Measurements from ENCODE around the gene DNAAF5. TPM values are rescaled to one million over a fixed set of nuclear protein-coding genes. Genes with fewer than 3 reads are reported as not detected.

Gene DNAAF5
- total RNA-seq, 1 experiment from 2014 or later: 82.8 TPM

DNA sequence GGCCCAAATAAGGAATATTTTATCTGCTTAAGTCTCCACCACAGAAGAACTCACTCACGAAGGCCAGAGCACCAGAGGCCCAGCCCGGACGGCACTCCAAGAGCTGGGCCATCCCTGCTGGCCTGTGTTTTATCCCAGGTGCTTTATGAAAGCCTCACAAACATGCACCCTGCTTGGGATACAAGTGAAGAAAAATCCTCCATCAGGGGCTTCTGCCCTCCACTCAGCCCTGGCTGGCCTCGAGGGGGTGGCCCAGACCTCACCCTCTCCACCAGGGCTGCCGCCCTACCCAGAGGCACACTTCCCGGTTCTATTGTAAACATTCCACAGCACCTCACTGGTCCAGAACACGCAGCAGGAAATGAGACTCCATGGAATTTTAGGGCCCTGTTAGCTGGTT is 19.8 kb upstream of the DNAAF5 start:
- DNase-seq (ENCODE audit: low read depth): no peak

DNA sequence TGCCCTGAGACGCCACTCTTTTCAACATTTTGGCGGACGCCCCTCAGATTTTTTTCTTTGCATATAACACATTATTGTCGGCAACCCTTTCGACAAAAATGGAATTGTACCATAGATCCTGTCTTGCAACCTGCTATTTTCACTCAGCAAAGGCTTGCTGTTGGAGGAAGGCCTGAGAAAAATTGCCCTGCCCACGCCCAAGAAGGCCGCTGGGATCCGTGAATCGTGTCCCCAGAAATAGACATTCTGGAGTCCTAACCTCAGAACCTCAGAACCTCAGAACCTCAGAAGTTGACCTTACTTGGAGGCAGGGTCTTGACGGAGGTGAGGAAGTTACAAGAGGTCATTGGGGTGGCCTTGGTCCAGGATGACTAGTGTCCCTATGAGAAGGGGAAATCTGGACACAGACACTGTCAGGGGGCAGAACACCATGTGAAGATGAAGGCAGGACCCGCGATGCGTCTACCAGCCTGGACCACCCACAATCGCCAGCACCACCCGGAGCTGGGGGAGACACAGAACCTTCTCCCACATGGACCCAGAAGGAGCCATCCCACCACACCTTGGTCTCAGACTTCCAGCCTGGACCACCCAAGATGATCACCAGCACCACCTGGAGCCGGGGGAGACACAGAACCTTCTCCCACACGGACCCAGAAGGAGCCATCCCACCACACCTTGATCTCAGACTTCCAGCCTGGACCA is 19.1 kb upstream of the DNAAF5 start:
- DNase-seq (ENCODE audit: low read depth): no peak

DNA sequence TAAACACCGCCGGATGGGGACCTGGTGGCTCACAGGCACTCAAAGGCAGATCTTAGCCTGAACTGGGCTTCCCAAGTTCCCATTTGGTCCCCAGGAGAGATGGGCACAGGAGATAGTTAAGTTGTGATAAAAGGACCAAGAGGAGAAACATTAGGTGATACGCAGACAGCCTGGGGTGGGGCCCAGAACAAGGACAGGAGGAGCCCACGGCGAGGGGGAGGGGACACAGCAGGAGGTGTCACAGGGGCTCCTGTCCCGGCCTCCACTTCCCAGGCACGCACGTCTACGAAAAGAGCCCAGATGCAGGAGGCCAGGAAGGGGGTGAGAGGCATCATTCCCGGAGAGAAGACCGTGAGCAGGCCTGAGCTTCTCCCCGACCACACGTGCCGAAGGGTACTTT is 16.3 kb upstream of the DNAAF5 start:
- no peak for DNase-seq (ENCODE audit: low read depth)

DNA sequence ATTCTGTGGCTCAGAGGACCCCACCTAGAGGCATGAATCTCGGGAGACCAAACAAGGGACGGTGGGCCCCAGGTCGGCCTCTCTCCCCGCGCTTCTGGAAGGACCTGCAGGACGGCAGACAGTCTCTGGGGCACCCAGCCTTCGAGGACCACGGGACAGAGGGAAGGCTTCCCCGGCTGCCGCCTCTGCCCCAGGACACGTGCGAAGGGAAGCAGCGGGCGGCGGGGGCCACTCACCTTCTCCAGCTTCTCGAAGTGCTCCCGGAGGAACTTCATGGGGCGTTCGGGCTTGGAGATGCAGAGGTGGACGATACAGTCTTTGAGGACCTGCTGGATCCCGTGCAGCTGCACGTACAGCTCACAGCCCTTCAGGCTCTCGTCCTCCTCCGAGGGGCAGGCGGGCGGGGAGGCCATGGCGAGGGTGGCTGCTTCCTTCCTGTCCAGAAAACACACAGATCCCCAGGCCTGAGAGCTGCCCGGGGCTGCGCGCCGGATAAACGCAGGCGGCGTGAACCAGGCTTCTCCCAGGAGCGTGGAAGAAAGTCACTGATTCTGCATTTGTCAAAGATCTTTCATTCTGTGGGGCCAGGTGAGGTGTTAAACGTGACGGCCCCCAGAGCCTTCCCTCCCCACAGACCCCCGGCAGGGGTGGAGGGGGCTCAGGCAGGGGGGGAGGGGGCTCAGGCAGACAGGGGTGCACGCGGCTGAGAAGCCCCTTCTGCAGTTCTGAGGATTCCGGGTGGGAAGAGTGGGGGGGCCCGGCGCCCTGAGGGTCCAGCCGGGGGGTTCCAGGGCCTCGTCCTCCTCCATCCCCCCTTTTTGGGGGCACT is 15.2 kb upstream of the DNAAF5 start:
- DNase-seq (ENCODE audit: low read depth): no peak

DNA sequence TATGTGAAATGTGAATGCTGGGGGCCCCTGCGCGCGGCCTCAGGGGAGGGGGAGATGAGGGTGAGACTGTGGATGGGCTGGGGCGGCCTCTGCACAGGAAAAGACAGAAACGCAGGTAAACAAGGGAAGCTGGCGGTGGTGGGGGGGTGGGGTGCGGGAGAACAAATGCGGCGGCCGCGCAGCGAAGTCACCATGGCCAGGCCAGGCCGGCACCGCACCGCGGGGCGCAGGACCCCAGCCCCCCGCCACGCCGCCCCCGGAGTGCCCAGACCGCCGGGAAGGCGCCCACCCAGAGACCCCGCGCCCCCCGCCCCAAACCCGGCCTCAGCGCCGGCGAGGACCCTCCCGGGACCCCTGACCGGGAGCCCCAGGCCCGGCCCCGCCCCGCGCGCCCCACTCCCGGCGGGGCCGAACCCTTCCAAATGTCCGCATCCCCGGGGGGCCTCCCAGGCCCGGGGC is 14.5 kb upstream of the DNAAF5 start:
- no peak for DNase-seq (ENCODE audit: low read depth)

DNA sequence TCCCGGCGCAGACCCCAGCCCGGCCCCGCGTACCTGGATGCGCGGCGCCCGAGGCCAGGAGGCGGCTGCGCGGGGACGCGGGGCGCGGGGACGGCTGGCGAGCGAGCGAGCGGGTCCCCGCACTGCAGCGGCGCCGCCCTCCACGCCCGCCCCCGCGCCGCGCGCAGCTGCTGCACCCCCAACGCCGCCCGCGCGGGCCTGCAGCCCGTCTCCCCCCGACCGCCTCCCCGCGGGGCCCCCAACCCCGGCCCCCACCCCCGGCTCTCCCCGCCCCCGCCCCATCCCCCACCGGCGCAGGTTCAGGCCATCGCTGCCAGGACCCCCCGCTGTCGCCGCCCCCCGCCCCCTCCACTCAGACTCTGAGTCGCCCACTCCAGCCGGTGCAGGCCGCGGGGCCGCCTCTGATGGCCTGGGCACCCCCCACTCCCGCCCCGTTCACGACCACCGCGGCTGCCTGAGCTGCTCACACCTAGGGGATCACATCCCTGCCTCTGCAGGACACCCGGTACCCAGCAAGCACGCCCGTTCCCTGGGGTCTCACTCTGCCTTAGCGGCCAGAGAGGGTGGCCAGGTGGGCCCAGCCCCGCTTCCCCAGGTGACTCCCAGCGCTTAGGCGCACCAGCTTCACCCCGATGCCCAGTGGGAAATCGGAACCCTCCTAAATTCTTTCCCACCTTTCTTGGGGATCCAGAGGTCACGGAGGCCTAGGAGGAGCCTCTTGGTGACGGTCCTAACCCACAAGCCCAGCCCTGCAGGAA is 13.9 kb upstream of the DNAAF5 start:
- DNase-seq (ENCODE audit: low read depth): no peak

DNA sequence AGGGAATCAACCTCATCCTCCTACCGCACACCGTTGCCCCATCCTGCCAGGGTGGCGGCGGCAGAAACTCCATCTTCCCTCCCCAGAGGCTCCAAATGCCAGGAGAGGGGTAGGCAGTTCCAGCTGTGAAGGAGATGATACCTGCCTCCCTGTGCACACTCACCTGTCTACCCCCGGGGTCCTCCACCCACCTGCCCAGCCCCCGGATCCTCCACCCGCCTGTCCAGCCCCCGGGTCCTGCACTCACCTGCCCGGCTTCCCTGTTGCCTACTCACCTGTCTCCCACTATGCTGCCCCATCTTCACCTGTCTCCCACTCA is 13.4 kb upstream of the DNAAF5 start:
- no peak for DNase-seq (ENCODE audit: low read depth)

DNA sequence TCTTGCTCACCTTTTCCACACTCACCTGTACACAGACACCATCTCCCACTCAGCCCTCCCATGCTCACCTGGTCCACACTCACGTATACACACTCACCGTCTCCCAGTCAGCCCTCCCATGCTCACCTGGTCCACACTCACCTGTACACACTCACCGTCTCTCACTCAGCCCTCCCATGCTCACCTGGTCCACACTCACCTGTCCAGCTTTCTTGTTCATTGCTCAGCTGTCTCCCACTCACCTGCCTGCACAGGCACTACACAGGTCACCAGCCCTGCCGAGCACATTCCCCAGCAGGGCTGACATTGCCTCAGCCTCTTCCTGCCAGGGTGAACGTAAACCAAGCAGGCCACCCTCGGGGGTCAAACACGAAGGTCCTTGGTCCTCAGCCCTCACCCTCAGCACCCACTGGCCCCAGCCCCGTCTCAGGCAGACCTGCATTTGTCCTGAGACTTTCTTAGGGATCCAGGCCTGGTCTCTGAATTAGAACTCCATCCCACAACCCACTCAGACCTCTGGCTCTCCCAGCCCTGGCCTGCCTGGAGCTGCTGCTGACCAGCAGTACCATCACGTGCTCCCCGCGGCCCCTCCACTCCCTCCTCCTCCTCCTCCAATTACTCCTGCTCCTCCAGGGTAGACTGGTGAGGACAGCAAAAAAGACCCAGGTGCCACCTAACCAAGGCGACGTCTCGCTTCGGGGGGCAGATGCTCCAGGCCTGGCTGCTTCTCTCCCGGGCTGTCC is 12.8 kb upstream of the DNAAF5 start:
- DNase-seq (ENCODE audit: low read depth): no peak

DNA sequence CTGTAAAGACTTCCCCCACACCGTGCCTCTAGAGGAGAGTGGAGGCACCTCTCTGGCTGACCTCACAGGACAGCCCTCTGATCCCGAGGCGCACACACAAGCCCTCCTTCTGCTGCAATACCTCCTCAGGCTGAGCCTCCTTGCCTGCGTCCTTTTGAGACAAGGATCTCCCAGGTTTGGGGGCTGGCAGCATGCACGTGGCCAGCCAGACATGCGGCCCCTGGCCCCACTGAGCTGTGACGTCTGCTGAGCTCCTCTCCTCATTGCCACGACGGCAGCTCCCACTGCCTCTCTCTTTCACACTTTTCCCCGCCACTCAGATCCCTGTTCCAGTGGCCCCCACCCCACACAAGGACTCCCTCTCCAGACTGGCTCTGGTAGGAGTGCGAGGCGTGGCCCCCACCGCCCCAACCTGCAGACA is 12.2 kb upstream of the DNAAF5 start:
- no peak for DNase-seq (ENCODE audit: low read depth)

DNA sequence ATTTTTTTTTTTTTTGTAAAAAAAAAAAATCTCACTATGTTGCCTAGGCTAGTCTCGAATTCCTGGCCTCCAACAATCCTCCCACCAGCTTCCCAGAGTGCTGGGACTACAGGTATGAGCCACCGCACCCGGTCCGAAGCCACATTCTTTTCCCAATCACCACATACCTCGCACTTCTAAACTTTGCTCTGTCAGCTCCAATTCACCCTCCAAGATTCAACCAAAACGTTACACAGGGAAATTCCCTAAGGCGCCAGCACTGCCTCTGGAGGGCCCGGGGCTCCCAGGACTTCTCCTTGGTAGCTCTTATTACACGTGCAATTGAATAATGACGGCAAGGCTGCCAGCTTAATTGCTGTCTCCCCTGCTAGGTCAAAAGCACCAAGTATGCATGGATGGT is 10.3 kb upstream of the DNAAF5 start:
- DNase-seq (ENCODE audit: low read depth): no peak

DNA sequence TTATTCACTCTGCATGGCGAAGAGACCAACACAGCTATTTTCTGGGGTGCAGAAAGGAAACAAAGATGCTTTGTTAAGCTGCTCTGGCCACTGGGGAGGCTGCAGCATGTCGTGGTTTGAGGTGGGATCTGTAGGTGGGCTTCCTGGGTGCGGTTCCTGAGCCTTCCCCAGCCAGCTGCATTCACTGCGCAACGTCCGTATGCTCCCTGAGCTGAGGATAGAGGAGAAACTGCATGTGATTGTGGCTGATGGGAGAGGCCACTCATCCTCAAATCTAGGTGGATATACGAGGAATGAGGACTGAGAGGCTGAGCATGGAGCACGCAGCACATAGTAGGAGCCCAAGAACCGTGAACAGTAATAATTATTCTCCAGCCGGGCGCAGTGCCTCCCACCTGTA is 9.9 kb upstream of the DNAAF5 start:
- no peak for DNase-seq (ENCODE audit: low read depth)

DNA sequence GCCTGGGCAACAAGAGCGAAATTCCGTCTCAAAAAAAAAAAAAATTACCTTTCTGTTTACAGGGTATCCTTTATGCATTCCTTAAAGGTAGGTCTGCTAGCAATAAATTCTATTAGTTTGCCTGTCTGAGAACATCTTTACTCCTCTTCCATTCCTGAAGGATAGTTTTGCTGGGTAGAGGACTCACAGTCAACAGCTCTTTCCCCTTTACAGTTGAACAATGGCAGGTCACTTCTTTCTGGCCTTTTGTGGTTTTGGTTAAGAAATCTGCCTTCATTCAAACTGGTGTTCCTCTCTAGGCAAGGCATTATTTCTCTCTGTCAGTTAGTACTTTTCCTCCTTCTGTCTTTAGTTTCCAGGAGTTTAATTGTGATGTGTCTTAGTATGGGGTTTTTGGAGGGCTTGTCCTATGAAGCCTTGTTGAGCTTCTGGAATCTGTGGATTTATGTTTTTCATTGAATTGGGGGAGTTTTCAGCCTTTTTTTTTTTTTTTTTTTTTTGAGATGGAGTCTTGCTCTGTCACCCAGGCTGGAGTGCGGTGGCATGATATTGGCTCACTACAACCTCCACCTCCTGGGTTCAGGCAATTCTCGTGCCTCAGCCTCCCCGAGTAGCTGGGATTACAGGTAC is 4.8 kb upstream of the DNAAF5 start:
- DNase-seq (ENCODE audit: low read depth): no peak

DNA sequence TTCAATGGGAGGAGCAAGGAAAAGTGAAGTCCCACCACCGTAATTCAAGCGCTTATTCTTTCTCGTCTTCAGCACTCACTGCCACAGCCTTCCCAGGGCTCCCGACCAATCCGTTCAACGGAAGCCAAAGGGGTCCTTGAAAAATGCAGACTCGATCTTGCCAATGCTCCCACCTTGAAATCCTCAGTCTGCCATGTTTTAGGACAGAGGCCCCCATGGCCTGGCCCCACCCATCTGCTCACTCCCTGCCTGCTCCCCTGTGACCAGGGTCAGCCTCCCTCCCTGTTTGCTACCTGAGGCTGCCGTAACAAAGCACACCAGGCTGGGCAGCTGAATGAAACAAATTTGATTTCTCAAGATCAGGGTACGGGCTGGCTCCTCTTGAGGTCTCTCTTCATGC is 3.0 kb upstream of the DNAAF5 start:
- no peak for DNase-seq (ENCODE audit: low read depth)

DNA sequence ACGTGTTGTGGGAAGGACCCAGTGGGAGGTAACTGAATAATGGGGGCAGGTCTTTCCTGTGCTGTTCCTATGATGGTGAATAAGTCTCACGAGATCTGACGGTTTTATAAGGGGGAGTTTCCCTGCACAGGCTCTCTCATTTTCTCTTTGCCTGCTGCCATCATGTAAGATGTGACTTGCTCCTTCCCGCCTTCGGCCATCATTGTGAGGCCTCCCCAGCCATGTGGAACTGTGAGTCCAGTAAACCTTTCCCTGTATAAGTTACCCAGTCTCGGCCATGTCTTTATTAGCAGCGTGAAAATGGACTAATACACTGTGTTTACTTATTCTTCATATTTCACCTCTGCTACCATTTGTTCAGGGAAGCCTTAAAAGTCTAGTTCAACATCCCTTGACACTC is 2.2 kb upstream of the DNAAF5 start:
- DNase-seq (ENCODE audit: low read depth): no peak

DNA sequence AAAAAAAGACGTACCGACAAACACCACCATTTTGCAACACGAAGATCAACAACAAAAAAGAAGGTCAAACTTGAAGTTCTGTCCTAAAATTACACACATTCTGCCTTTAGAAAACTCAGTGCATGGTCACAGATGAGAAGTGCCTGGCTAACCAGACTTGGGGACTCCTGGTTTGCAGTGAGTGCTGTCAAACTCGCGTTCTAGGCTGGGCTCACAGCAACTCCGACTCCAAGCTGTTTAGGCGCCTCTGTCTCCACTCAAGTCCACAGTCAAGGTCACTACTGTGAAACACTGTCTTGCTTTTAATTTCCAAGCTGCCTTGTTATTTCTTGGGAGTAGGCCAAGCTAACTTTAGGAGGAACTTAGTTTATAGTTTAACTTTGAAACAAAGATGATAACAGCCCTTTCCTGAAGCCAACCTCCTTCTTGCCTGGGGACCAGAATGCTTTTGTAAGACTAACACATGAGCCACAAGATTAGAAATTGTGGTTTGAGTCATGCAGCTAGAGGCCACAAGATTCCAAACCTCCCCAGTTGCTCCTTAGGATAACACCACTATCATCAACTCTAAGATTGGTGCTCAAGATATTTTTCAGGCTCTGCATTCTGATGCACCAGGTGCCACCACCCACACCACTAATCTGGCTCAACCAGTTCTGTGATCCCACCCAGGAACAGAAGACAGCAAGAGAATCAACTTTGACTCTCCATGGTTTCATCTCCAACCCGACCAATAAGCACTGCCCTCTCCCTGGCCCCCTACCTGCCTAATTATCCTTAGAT is 1.1 kb upstream of the DNAAF5 start:
- peak; percentile 62 for DNase-seq (ENCODE audit: low read depth)

DNA sequence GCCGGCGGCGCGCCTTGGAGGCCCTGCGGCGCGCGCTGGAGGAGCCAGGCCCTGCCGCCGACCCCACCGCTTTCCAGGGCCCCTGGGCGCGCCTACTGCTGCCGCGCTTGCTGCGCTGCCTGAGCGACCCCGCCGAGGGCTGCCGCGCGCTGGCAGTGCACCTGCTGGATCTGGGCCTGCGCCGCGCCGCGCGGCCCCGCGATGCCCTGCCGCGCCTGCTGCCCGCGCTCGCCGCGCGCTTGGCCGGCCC is 280 bp downstream of the DNAAF5 start:
- no peak for DNase-seq (ENCODE audit: low read depth)

DNA sequence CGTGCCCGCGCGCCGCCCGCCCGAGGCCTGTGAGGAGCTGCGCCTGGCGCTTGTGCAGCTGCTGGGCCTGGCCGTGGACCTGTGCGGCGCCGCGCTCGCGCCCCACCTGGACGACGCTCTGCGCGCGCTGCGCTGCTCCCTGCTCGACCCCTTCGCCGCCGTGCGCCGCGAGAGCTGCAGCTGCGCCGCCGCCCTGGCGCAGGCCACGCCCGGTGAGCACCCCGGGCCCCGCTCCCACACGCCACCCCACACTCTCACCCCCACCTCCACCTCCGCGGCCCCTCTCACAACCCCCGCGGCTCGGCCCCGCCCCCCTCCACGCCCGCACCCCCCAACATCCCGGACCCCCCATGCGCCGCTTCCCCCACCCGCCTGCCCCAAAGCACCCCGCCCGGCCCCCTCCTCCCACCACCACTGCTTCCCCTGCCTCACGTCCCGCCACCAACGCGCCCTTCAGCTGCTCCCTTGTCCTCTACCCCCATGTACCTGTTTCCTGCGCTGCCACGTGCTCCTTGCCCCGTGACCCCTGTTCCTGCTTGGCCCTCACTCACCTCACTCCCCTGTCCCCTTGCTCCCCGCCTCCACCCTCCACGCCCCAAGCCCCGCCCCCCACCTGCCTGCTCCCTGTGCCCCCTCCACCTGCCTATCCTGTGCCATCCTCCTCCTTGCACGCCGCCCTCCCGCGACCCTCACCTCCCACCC is 756 bp downstream of the DNAAF5 start, which contains the start of gene PRKAR1B:
Gene PRKAR1B, minus strand, starts transcription at position 178 of the 702 bp plus-strand sequence. CDS start 15,776 bp downstream, outside the sequence.
- no peak for DNase-seq (ENCODE audit: low read depth)

DNA sequence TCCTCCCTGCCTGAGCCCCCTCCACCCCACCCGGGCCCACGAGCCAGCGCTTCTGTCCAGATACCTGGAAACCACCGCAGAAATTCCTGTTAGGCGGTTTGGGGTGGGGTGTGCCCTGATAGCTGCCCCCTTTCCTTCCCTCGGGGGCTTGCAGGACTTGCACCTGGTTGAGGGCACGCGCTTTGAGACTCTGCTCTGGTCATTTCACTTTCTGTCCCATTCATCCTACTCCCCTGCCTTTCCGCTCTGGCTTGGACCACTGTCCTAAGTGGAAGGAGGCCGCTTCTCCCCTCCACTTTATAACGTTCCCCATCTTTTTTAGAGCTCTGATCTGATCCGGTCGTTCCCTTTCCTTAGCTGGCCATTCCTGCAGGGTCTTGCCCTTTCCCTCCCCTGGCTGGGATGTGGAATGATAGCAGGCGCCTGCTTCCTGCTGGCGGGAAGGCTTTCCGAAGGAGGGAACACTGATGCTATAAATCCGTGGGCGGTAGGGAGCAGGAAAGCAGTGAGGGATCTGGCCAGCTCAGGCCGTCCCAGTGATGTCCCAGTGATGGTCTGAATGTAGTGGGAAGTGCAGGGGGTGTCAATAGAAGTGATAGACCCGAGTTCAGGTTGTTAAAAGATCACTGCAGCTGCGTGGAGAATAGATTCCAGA is 1.4 kb downstream of the DNAAF5 start:
- no peak for DNase-seq (ENCODE audit: low read depth)

DNA sequence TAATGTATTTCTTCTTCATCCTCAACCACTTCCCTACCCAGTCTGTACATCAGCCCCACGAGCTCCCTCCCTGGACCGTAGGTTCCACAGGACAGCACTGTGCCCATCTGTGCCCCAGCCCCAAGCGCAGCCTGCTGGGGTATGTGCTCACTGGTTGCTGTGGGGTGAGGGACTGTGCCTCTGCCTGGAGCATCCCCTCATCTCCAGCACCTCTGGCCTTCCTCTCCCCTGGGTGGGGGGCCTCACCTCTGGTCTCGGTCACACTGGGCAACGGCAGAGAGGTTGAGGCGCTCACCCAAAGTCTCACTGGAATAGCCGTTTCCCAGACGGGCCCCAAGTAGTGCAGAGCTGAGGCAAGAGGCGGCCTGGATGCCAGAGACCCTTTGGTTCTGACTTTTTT is 2.1 kb downstream of the DNAAF5 start:
- no peak for DNase-seq (ENCODE audit: low read depth)
